RWPE1 (cell line): ENCODE measurements around the gene RAET1E.
A peak's percentile ranks its signal among the peaks of the same experiment; 100 is the strongest.

Experiments
- CTCF ChIA-PET: fragments of 350-600 bp; sonication (Branson Sonifier 250); formaldehyde crosslinking; extraction: SDS; loops from one replicate; lab custom pipeline; 2021; lab: Yijun Ruan, JAX
- POLR2A ChIA-PET: fragments of 400-600 bp; formaldehyde crosslinking; extraction: SDS; loops from one replicate; lab custom pipeline; 2020; ENCODE audit warnings: antibody characterized with exemption; ENCODE audit not compliant: low non-redundant PET; lab: Yijun Ruan, JAX
- DNase-seq: peaks from one replicate; pipeline ENCODE4 v3.0.0; 2012; ENCODE audit warnings: low spot score
- H3K27ac ChIP-seq: fragments of 450-650 bp; 2 replicates; pipeline ENCODE4 v1.5.1; 2017
- CTCF ChIP-seq: fragments of 450-650 bp; conservative IDR thresholded peaks from 2 replicates; pipeline ENCODE4 v1.5.1; 2017; ENCODE audit warnings: low read depth, mild to moderate bottlenecking

The RAET1E gene

GRCh38 chr6:149925974-149926777, 28.3 kb upstream of the RAET1E start:
- peak overlapping the region; percentile 36 for H3K27ac ChIP-seq
- peak; percentile 94 for TF ChIP-seq CTCF
- POLR2A ChIA-PET: no interaction called here
- CTCF ChIA-PET: interaction anchor here (0.9 kb wide), 1 partner anchor 75 kb away, joined by 3 read pairs; no protein-coding TSS in a partner anchor
- DNase-seq: peak; percentile 73

- CTCF ChIA-PET: interaction anchor here (1.4 kb wide), 1 partner anchor 85 kb away, joined by 6 read pairs; no protein-coding TSS in a partner anchor
- POLR2A ChIA-PET: no interaction called here
- TF ChIP-seq CTCF: no peak
- H3K27ac ChIP-seq: peak overlapping the region; percentile 36
- DNase-seq: no peak
Measured at GRCh38 chr6:149925253-149925973, 27.5 kb upstream of the RAET1E start.

GRCh38 chr6:149924933-149925252, 27.0 kb upstream of the RAET1E start:
- POLR2A ChIA-PET: no interaction called here
- CTCF ChIA-PET: interaction anchor here (1.4 kb wide), 1 partner anchor 85 kb away, joined by 6 read pairs; no protein-coding TSS in a partner anchor
- DNase-seq: no peak

GRCh38 chr6:149924206-149924932, 26.5 kb upstream of the RAET1E start:
- peak overlapping the region; percentile 36; the same call in 1 of the 2 replicates for H3K27ac ChIP-seq
- no peak for TF ChIP-seq CTCF
- no peak for DNase-seq
- ChIA-PET CTCF (interaction anchor here (0.7 to 1.4 kb wide), 2 partner anchors 14 to 84 kb away, joined by 3 to 6 read pairs; no protein-coding TSS in a partner anchor), POLR2A (no interaction called here)

More at GRCh38 chr6:149924933-149925252, 27.0 kb upstream of the RAET1E start:
- no peak for TF ChIP-seq CTCF
- peak overlapping the region; percentile 36; the same call in 1 of the 2 replicates for H3K27ac ChIP-seq

GRCh38 chr6:149923327-149923986, 25.5 kb upstream of the RAET1E start:
- TF ChIP-seq CTCF: no peak
- ChIA-PET POLR2A (no interaction called here), CTCF (interaction anchor here (0.7 kb wide), 1 partner anchor 13 kb away, joined by 3 read pairs; no protein-coding TSS in a partner anchor)
- H3K27ac ChIP-seq: peak overlapping the region; percentile 74
- DNase-seq: no peak
